Measurements from ENCODE around the gene GOLT1A.

Gene GOLT1A

GRCh38 chr1:204154568-204155255 lies 59.1 kb downstream of the GOLT1A start:
- no peak for DNase-seq (ENCODE audit: low spot score)

- DNase-seq (ENCODE audit: low spot score) = no peak
Measured at GRCh38 chr1:204153667-204154066, 60.1 kb downstream of the GOLT1A start.

- DNase-seq (ENCODE audit: low spot score) = no peak
Measured at GRCh38 chr1:204152310-204153044, 61.3 kb downstream of the GOLT1A start.

- DNase-seq (ENCODE audit: low spot score) = no peak
Measured at GRCh38 chr1:204151552-204152309, 62.1 kb downstream of the GOLT1A start, which contains the start of gene ETNK2. TSS of gene ETNK2 (minus strand) at chr1:204152044. CDS start at chr1:204151852, 192 bp downstream.

GRCh38 chr1:204150702-204151551 lies 62.9 kb downstream of the GOLT1A start:
- no peak for DNase-seq (ENCODE audit: low spot score)

- DNase-seq (ENCODE audit: low spot score) = no peak
Measured at GRCh38 chr1:204149635-204150565, 63.9 kb downstream of the GOLT1A start.

GRCh38 chr1:204149107-204149506 lies 64.7 kb downstream of the GOLT1A start:
- DNase-seq (ENCODE audit: low spot score) = no peak

All from hematopoietic multipotent progenitor cell treated with erythropoietin and hydrocortisone succinate and interleukin-3 and kit ligand, for 15 days (in vitro differentiated cells).